PC-3 (cell line): Measurements from ENCODE around the gene MASP2. TPM values are rescaled to one million over a fixed set of nuclear protein-coding genes. Genes with fewer than 3 reads are reported as not detected.
A peak's percentile ranks its signal among the peaks of the same experiment; 100 is the strongest.
"Not testable (repeated sequence)": the region's sequence is repeated elsewhere in the genome, so short reads cannot be mapped to it uniquely, and the experiment has no call there.

ENCODE experiments used
- ATAC-seq: fragments of 200-7000 bp; cut with Tn5 transposase; 2 replicates; pipeline ENCODE4 v1.9.1; 2020; ENCODE audit warnings: mild to moderate bottlenecking, moderate library complexity
- BruUV-seq: library from RNA; stranded (reverse); fragments of 400-500 nt; replicated peaks from 2 replicates; lab custom pipeline; 2021; lab: Mats Ljungman, UMichigan
- CTCF ChIA-PET: fragments of 300-600 bp; sonication (Branson Sonifier 250); formaldehyde crosslinking; loops from one replicate; lab custom pipeline; 2022; ENCODE audit warnings: antibody characterized with exemption; lab: Charles Lee
- POLR2A ChIA-PET: fragments of 300-600 bp; sonication (Branson Sonifier 250); formaldehyde crosslinking; loops from one replicate; lab custom pipeline; 2022; ENCODE audit warnings: antibody characterized with exemption; ENCODE audit not compliant: unreplicated experiment; lab: Charles Lee
- DNase-seq: peaks from one replicate; pipeline ENCODE4 v3.0.0-alpha.2; 2015
- H2AFZ ChIP-seq: fragments of 300-600 bp; sonication (generic); 2 replicates; pipeline ENCODE4 v1.6.0; 2016; ENCODE audit warnings: antibody characterized with exemption, low read length
- H3F3A ChIP-seq: fragments of 300-600 bp; sonication (generic); one replicate; pipeline ENCODE4 v1.6.0; 2017; ENCODE audit warnings: antibody characterized with exemption, low read length, control low read depth, mild to moderate bottlenecking; ENCODE audit not compliant: unreplicated experiment
- H3K27ac ChIP-seq: fragments of 300-600 bp; sonication (generic); 2 replicates; pipeline ENCODE4 v1.5.1; 2016; ENCODE audit warnings: mild to moderate bottlenecking, low read length
- H3K27me3 ChIP-seq: fragments of 300-600 bp; sonication (generic); 2 replicates; pipeline ENCODE4 v1.6.1; 2016; ENCODE audit warnings: low read length, mixed read lengths
- H3K36me3 ChIP-seq: fragments of 300-600 bp; sonication (generic); 2 replicates; pipeline ENCODE4 v1.6.1; 2016; ENCODE audit warnings: low read depth, mixed run types, low read length, mixed read lengths
- H3K4me1 ChIP-seq: fragments of 300-600 bp; sonication (generic); 2 replicates; pipeline ENCODE4 v1.5.1; 2016; ENCODE audit warnings: low read length; ENCODE audit not compliant: insufficient read depth
- H3K4me2 ChIP-seq: fragments of 300-600 bp; sonication (generic); 2 replicates; pipeline ENCODE4 v1.6.0; 2016; ENCODE audit warnings: low read length
- H3K4me3 ChIP-seq: fragments of 300-600 bp; sonication (generic); 2 replicates; pipeline ENCODE4 v1.5.1; 2016; ENCODE audit warnings: mild to moderate bottlenecking, low read length, mixed read lengths
- H3K79me2 ChIP-seq: fragments of 300-600 bp; sonication (generic); 2 replicates; pipeline ENCODE4 v1.6.1; 2017; ENCODE audit warnings: low read length, mixed read lengths
- H3K9ac ChIP-seq: fragments of 300-600 bp; sonication (generic); 2 replicates; pipeline ENCODE4 v1.6.0; 2016; ENCODE audit warnings: mild to moderate bottlenecking, low read length
- H3K9me2 ChIP-seq: fragments of 300-600 bp; sonication (generic); replicated peaks from 2 replicates; pipeline ENCODE4 v1.6.1; 2016; ENCODE audit warnings: mixed run types, low read length, mixed read lengths
- H3K9me3 ChIP-seq: fragments of 300-600 bp; sonication (generic); 2 replicates; pipeline ENCODE4 v1.6.1; 2016; ENCODE audit warnings: low read length, mixed read lengths
- H4K20me1 ChIP-seq: fragments of 300-600 bp; sonication (generic); 2 replicates; pipeline ENCODE4 v1.6.1; 2016; ENCODE audit warnings: low read length, mixed read lengths
- EZH2 ChIP-seq: fragments of 300-600 bp; sonication (generic); IDR thresholded peaks from one replicate; pipeline ENCODE4 v1.6.1; 2017; ENCODE audit warnings: antibody characterized with exemption, mild to moderate bottlenecking, low read length; ENCODE audit not compliant: unreplicated experiment
- EZH2phosphoT487 ChIP-seq: fragments of 300-600 bp; sonication (generic); IDR thresholded peaks from 2 replicates; pipeline ENCODE4 v1.6.1; 2018; ENCODE audit warnings: mild to moderate bottlenecking, antibody characterized with exemption, low read length, borderline replicate concordance
- intact Hi-C: fragments of 100-400 bp; cut with micrococcal nuclease; formaldehyde crosslinking; loops from 2 replicates; pipeline ENCODE4 v1.9.0; 2023
- total RNA-seq: library from RNA; depleted of rRNA; stranded (reverse); fragments of >200 nt; gene quantifications from 2 replicates; pipeline ENCODE4 v1.2.3, GENCODE V29; 2014
- TF ChIP-seq, protein P1 (sequence below): fragments of 300-600 bp; sonication (generic); conservative IDR thresholded peaks from 2 replicates; pipeline ENCODE4 v1.5.1; 2017; ENCODE audit warnings: antibody characterized with exemption, low read depth, mild to moderate bottlenecking, low read length

The MASP2 gene
- total RNA-seq, 1 experiment from 2014 or later: 0.26 TPM

DNA sequence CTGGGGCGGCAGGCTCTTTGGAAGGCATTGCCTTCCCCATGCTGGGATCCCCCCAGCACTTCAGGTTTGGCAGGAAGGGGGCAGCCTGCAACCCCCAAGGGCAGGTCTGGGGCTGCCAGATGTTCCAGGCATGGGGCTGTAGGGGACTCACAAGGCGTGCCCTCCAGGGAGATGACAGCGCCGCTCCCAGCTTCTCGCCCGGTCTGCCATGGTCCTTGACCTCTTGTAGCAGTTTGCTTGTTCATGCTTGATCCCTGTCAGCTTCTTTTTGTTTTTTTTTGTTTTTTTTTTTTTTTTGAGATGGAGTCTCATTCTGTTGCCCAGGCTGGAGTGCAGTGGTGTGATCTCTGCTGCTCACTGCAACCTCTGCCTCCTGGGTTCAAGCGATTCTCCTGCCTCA, 56.2 kb downstream of the MASP2 start:
- H3K27ac ChIP-seq: no peak overlapping the region
- no peak overlapping the region for H3K4me3 ChIP-seq
- DNase-seq: no peak
- no peaks in the 10 kb centered on the region for H3K9me2 ChIP-seq
- H3K9me3 ChIP-seq: no peaks in the 10 kb centered on the region
- no peaks in the 10 kb centered on the region for H3K79me2 ChIP-seq
- H3K4me2 ChIP-seq: no peak overlapping the region
- POLR2A ChIA-PET: no interaction called here
- CTCF ChIA-PET: no interaction called here
- no peaks in the 10 kb centered on the region for H4K20me1 ChIP-seq
- H3K4me1 ChIP-seq: no peaks in the 10 kb centered on the region
- no peaks in the 10 kb centered on the region for H3F3A ChIP-seq
- intact Hi-C loops: no loop called here
- peaks cover 4% of the 10 kb centered on the region; the same call in 1 of the 2 replicates for H3K27me3 ChIP-seq
- no peak overlapping the region for H3K9ac ChIP-seq
- no TSS peak for BruUV-seq
- TF ChIP-seq EZH2phosphoT487 (no peak), EZH2 (no peak)
- TF ChIP-seq, protein P1, sequence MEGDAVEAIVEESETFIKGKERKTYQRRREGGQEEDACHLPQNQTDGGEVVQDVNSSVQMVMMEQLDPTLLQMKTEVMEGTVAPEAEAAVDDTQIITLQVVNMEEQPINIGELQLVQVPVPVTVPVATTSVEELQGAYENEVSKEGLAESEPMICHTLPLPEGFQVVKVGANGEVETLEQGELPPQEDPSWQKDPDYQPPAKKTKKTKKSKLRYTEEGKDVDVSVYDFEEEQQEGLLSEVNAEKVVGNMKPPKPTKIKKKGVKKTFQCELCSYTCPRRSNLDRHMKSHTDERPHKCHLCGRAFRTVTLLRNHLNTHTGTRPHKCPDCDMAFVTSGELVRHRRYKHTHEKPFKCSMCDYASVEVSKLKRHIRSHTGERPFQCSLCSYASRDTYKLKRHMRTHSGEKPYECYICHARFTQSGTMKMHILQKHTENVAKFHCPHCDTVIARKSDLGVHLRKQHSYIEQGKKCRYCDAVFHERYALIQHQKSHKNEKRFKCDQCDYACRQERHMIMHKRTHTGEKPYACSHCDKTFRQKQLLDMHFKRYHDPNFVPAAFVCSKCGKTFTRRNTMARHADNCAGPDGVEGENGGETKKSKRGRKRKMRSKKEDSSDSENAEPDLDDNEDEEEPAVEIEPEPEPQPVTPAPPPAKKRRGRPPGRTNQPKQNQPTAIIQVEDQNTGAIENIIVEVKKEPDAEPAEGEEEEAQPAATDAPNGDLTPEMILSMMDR: no peak
- ATAC-seq: no peak
- no peaks in the 10 kb centered on the region for H3K36me3 ChIP-seq
- H2AFZ ChIP-seq: no peak overlapping the region

DNA sequence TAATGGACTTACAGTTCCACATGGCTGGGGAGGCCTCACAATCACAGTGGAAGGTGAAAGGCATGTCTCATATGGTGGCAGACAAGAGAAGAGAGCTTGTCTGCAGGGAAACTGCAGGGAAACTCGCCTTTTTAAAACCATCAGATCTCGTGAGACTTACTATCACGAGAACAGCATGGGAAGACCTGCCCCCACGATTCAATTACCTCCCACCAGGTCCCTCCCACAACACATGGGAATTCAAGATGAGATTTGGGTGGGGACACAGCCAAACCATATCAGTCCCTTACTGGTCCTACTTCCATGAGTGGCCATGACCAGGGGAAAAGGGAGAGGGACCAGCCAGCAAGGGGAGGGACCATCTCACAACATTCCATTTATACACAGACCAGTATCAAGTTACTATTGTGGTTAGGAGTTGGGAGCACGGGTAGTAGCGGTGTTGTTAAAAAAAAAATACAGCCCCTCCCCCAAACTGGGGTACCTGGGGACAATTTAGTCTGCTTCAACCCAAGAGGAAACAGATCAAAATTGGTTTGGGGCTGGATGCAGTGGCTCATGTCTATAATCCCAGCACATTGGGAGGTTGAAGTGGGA, 57.0 kb downstream of the MASP2 start:
- H3K27me3 ChIP-seq, H3K9me3 ChIP-seq, ATAC-seq, H2AFZ ChIP-seq, H3K27ac ChIP-seq, CTCF ChIA-PET, POLR2A ChIA-PET, H3K36me3 ChIP-seq, H4K20me1 ChIP-seq, H3K9ac ChIP-seq, H3K9me2 ChIP-seq, H3K4me3 ChIP-seq, H3K4me1 ChIP-seq, H3K4me2 ChIP-seq, H3F3A ChIP-seq, BruUV-seq, H3K79me2 ChIP-seq, intact Hi-C loops: not testable (repeated sequence)
- peak; percentile 14 for DNase-seq

DNA sequence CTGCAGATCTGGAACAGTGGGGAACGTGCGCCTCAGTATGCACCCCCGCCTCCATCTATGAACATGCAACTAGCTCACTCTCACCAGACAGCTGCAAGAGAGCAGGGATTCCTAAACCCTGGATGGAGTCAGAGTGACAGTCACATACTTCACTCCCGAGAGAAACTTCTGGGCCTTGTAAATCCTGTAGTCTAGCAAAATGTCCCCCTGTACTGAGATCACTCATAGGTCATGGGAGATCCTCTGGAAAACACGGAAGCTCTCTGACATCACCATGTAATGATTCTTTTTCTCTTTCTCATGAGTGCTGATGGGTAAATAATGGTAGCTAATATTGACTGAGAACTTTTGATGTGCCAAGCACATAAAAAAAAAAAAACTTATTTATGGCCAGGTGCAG, 57.9 kb downstream of the MASP2 start:
- no TSS peak for BruUV-seq
- Histone ChIP-seq H3K27me3 (peaks cover 4% of the 10 kb centered on the region; the same call in 1 of the 2 replicates), H3K4me2 (no peak overlapping the region), H3K9me2 (no peaks in the 10 kb centered on the region), H3K4me1 (no peaks in the 10 kb centered on the region), H3F3A (no peaks in the 10 kb centered on the region), H3K9ac (no peak overlapping the region), H2AFZ (no peak overlapping the region), H3K4me3 (no peak overlapping the region), H3K9me3 (no peaks in the 10 kb centered on the region), H4K20me1 (no peaks in the 10 kb centered on the region), H3K36me3 (no peaks in the 10 kb centered on the region), H3K79me2 (no peaks in the 10 kb centered on the region), H3K27ac (no peak overlapping the region)
- POLR2A ChIA-PET: no interaction called here
- TF ChIP-seq EZH2phosphoT487: no peak
- TF ChIP-seq EZH2: no peak
- TF ChIP-seq, protein P1: no peak
- DNase-seq (no peak), ATAC-seq (no peak)
- intact Hi-C loops: no loop called here
- CTCF ChIA-PET: no interaction called here
